Left kidney (tissue), 8 donors: Measurements from ENCODE around the gene HOXA4. TPM values are rescaled to one million over a fixed set of nuclear protein-coding genes. Genes with fewer than 3 reads are reported as not detected.
A peak's percentile ranks its signal among the peaks of the same experiment; 100 is the strongest.

Source experiments
- DNase-seq: peaks from one replicate; pipeline ENCODE4 v3.0.0-alpha.2; 2013
- long read RNA-seq, 8 donors: transcript quantifications; one replicate each; lab custom pipeline, GENCODE V29; 2026
- polyA plus RNA-seq: library from polyadenylated mRNA; unstranded; fragments of 120-200 nt; gene quantifications from one replicate; pipeline ENCODE4 v1.2.1, GENCODE V29; 2013; ENCODE audit not compliant: insufficient read length

Gene HOXA4
- 28.6 TPM for polyA plus RNA-seq
- long read RNA-seq, donor 1, partial matches to known transcripts = 0 of 4 reads
- long read RNA-seq, donor 1, other reads (novel, unspliced or antisense) = 0 of 4 reads
- long read RNA-seq, donor 2, transcript HOXA4-204 (2 exons, 1,728 nt) = major isoform, 5 of 5 reads
- long read RNA-seq, donor 2, partial matches to known transcripts = 0 of 5 reads
- long read RNA-seq, donor 2, other reads (novel, unspliced or antisense) = 0 of 5 reads
- long read RNA-seq, donor 3, transcript HOXA4-204 (2 exons, 1,728 nt) = major isoform, 5 of 5 reads
- long read RNA-seq, donor 3, partial matches to known transcripts = 0 of 5 reads
- long read RNA-seq, donor 3, other reads (novel, unspliced or antisense) = 0 of 5 reads
- long read RNA-seq, donor 4 = 0 reads
- long read RNA-seq, donor 5, transcript HOXA4-204 (2 exons, 1,728 nt) = major isoform, 5 of 5 reads
- long read RNA-seq, donor 5, partial matches to known transcripts = 0 of 5 reads
- long read RNA-seq, donor 5, other reads (novel, unspliced or antisense) = 0 of 5 reads
- long read RNA-seq, donor 6, transcript HOXA4-204 (2 exons, 1,728 nt) = major isoform, 6 of 6 reads
- long read RNA-seq, donor 6, partial matches to known transcripts = 0 of 6 reads
- long read RNA-seq, donor 6, other reads (novel, unspliced or antisense) = 0 of 6 reads
- long read RNA-seq, donor 7, transcript HOXA4-204 (2 exons, 1,728 nt) = major isoform, 6 of 6 reads
- long read RNA-seq, donor 7, partial matches to known transcripts = 0 of 6 reads
- long read RNA-seq, donor 7, other reads (novel, unspliced or antisense) = 0 of 6 reads
- long read RNA-seq, donor 8, partial matches to known transcripts = 0 of 2 reads
- long read RNA-seq, donor 8, other reads (novel, unspliced or antisense) = 0 of 2 reads

GRCh38 chr7:27130540-27131389, at the start of gene HOXA4:
Gene HOXA4, minus strand, starts transcription at chr7:27130757. Its CDS starts 24 bp downstream, at chr7:27130733.
- DNase-seq = no peak

GRCh38 chr7:27179503-27180430, 49.2 kb upstream of the HOXA4 start:
- peak; percentile 91 for DNase-seq

GRCh38 chr7:27179030-27179429, 48.5 kb upstream of the HOXA4 start:
- DNase-seq = no peak

GRCh38 chr7:27178366-27178765, 47.8 kb upstream of the HOXA4 start:
- DNase-seq = no peak

GRCh38 chr7:27177795-27178320, 47.3 kb upstream of the HOXA4 start:
- no peak for DNase-seq

GRCh38 chr7:27176962-27177794, 46.6 kb upstream of the HOXA4 start:
- no peak for DNase-seq

GRCh38 chr7:27176524-27176845, 45.9 kb upstream of the HOXA4 start:
- no peak for DNase-seq

GRCh38 chr7:27175626-27176523, 45.3 kb upstream of the HOXA4 start:
- no peak for DNase-seq

- no peak for DNase-seq
Measured at GRCh38 chr7:27174874-27175625, 44.5 kb upstream of the HOXA4 start.

GRCh38 chr7:27173956-27174873, 43.7 kb upstream of the HOXA4 start, which contains the start of gene HOXA10:
Gene HOXA10, minus strand, starts transcription at chr7:27174320. Its CDS starts 14 bp downstream, at chr7:27174306.
- peak; percentile 84 for DNase-seq

GRCh38 chr7:27173511-27173955, 43.0 kb upstream of the HOXA4 start:
- DNase-seq = no peak

- peak; percentile 83 for DNase-seq
Measured at GRCh38 chr7:27172823-27173510, 42.4 kb upstream of the HOXA4 start.

- no peak for DNase-seq
Measured at GRCh38 chr7:27172315-27172774, 41.8 kb upstream of the HOXA4 start.

- no peak for DNase-seq
Measured at GRCh38 chr7:27171637-27172314, 41.2 kb upstream of the HOXA4 start.

- DNase-seq = no peak
Measured at GRCh38 chr7:27171325-27171636, 40.7 kb upstream of the HOXA4 start.
